Upper lobe of left lung (tissue), 6 donors: Measurements from ENCODE around the gene JAZF1. TPM values are rescaled to one million over a fixed set of nuclear protein-coding genes. Genes with fewer than 3 reads are reported as not detected.

Source experiments
- ATAC-seq, 2 donors: fragments of 200-7000 bp; cut with Tn5 transposase; one replicate each; pipeline ENCODE4 v1.9.1; 2022; ENCODE audit warnings: mild to moderate bottlenecking in 2 of 2, moderate library complexity in 2 of 2; ENCODE audit not compliant: low FRiP score in 2 of 2
- DNase-seq, 2 donors: peaks; one replicate each; pipeline ENCODE4 v3.0.0-alpha.2; 2019 to 2020
- H3K27ac ChIP-seq, 4 donors: fragments of 200-600 bp; sonication (generic); one replicate each; pipeline ENCODE4 v1.5.1; 2016 to 2019
- H3K27me3 ChIP-seq, 4 donors: fragments of 200-600 bp; sonication (generic); one replicate each; pipeline ENCODE4 v1.5.1; 2017 to 2019
- H3K36me3 ChIP-seq, 4 donors: fragments of 200-600 bp; sonication (generic); one replicate each; pipeline ENCODE4 v1.5.1; 2016 to 2019
- H3K4me1 ChIP-seq, 4 donors: fragments of 200-600 bp; sonication (generic); one replicate each; pipeline ENCODE4 v1.5.1; 2018 to 2019
- H3K4me3 ChIP-seq, 4 donors: fragments of 200-600 bp; sonication (generic); one replicate each; pipeline ENCODE4 v1.5.1; 2017 to 2019; ENCODE audit warnings: mild to moderate bottlenecking in 2 of 4, moderate library complexity in 1 of 4
- H3K9me3 ChIP-seq, 4 donors: fragments of 200-600 bp; sonication (generic); one replicate each; pipeline ENCODE4 v1.5.1; 2018 to 2019
- CTCF ChIP-seq, 6 experiments: fragments of 450-650 bp in 4 of 6; fragments of 200-600 bp in 2 of 6; sonication (generic) in 2 of 6; IDR thresholded peaks; one replicate each; pipeline ENCODE4 v1.5.1; 2016 to 2019; ENCODE audit warnings: antibody characterized with exemption in 6 of 6
- EP300 ChIP-seq, 4 donors: sonication (generic); formaldehyde crosslinking; IDR thresholded peaks; one replicate each; pipeline ENCODE4 v1.5.1; 2017; ENCODE audit warnings: antibody characterized with exemption in 4 of 4, control low read depth in 2 of 4
- POLR2A ChIP-seq, 4 donors: fragments of 450-650 bp; IDR thresholded peaks; one replicate each; pipeline ENCODE4 v1.5.1; 2016 to 2017; ENCODE audit warnings: antibody characterized with exemption in 4 of 4, mild to moderate bottlenecking in 2 of 4
- POLR2AphosphoS5 ChIP-seq, 2 donors: sonication (generic); formaldehyde crosslinking; IDR thresholded peaks; one replicate each; pipeline ENCODE4 v1.5.1; 2017; ENCODE audit warnings: antibody characterized with exemption in 2 of 2
- WGBS, 2 donors: methylation state at CpG; one replicate each; pipeline ENCODE4 v1.1.5; 2017 to 2018; 5-methylcytosine and 5-hydroxymethylcytosine counted together
- total RNA-seq, 6 donors: library from RNA; depleted of rRNA in 4 of 6; stranded (reverse); fragments of >200 nt in 4 of 6; gene quantifications; one replicate each; pipeline versions ENCODE4 v1.1.0 to v1.2.1, GENCODE V29; 2016 to 2021
- donor health status: DM: no; HTN: no; CAD: no; lungs with moderate emphysema.
- donor health status: DM: no; HTN: yes; CAD: no; lungs with severe emphysema.

The JAZF1 gene
- total RNA-seq, 6 donors from 2014 or later: 4.2 to 19.4 (median 12.4) TPM

- no peak for ATAC-seq
- H3K4me1 ChIP-seq: no peaks in the 10 kb centered on the region
- no peak overlapping the region for H3K4me3 ChIP-seq
- no peak overlapping the region for H3K27ac ChIP-seq
- no peak for TF ChIP-seq POLR2A (IDR thresholded peaks at IDR 0.05)
- no peak for TF ChIP-seq CTCF (IDR thresholded peaks at IDR 0.05)
- no peak for TF ChIP-seq POLR2AphosphoS5 (IDR thresholded peaks at IDR 0.05)
- TF ChIP-seq EP300 (IDR thresholded peaks at IDR 0.05): no peak
- WGBS, 2 donors: 93 to 95% methylated on average over 7 of the region's 7 CpGs
- no peaks in the 10 kb centered on the region for H3K9me3 ChIP-seq
- H3K27me3 ChIP-seq: no peaks in the 10 kb centered on the region
- DNase-seq: no peak
- no peaks in the 10 kb centered on the region for H3K36me3 ChIP-seq
These were observed 6.4 kb upstream of the JAZF1 start for GRCh38 chr7:28187012-28187411.

DNA sequence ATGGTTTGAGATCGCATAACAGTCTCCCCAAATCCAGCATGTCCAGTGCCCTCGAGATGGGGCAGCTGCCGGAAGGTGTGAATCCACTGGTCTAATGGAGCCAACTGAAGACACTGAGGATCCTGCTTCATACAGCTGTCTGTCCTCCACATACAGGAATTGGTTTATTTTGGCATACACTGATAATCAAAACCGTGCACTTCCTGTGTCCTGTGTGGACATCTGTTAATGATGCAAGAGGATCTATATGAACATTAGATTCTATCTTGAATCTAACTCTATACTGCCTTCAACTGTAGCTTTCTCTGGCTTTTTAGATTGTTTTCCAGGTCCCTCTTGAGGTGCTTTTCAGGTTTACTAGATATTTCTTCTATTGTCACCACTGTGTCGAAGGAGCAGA lies 3.0 kb upstream of the JAZF1 start:
- Histone ChIP-seq H3K9me3 (no peaks in the 10 kb centered on the region), H3K27ac (no peak overlapping the region), H3K4me3 (no peak overlapping the region), H3K4me1 (peaks cover 5 to 17% (median 9%) of the 10 kb centered on the region in 4 donors), H3K36me3 (no peaks in the 10 kb centered on the region), H3K27me3 (no peaks in the 10 kb centered on the region)
- TF ChIP-seq EP300 (IDR thresholded peaks at IDR 0.05): no peak
- no peak for TF ChIP-seq POLR2A (IDR thresholded peaks at IDR 0.05)
- TF ChIP-seq POLR2AphosphoS5 (IDR thresholded peaks at IDR 0.05): no peak
- TF ChIP-seq CTCF (IDR thresholded peaks at IDR 0.05): no peak
- DNase-seq: no peak
- 73 to 83% methylated on average over 5 of the region's 5 CpGs for WGBS, 2 donors
- ATAC-seq: no peak

DNA sequence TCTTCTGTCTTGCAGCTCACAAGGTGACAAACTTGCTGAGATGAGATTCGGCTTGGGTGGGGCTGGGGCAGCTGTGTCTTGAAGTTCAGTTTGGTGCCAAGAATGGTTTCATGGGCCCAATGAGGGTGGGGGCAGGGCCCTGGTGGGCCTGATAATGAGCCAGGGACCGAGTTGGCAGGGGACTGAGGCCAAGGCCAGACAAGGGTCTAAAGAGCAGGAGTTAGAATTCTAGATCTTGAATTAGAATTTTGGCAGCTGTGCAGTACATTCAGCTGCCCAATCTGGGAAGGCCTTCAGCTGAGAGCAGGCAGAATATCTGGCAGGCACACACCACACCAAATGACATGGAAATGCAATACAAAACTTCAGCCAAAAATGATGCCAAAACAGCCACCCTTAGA lies 1.5 kb upstream of the JAZF1 start:
- Histone ChIP-seq H3K27me3 (no peaks in the 10 kb centered on the region), H3K4me1 (peaks cover 12 to 24% (median 18%) of the 10 kb centered on the region in 4 donors), H3K36me3 (no peaks in the 10 kb centered on the region), H3K4me3 (no peak overlapping the region), H3K27ac (no peak overlapping the region), H3K9me3 (no peaks in the 10 kb centered on the region)
- no peak for DNase-seq
- no peak for ATAC-seq
- TF ChIP-seq POLR2A (IDR thresholded peaks at IDR 0.05): no peak
- TF ChIP-seq EP300 (IDR thresholded peaks at IDR 0.05): no peak
- no peak for TF ChIP-seq CTCF (IDR thresholded peaks at IDR 0.05)
- no peak for TF ChIP-seq POLR2AphosphoS5 (IDR thresholded peaks at IDR 0.05)
- WGBS, 2 donors: 61 to 80% methylated on average over 2 of the region's 2 CpGs

DNA sequence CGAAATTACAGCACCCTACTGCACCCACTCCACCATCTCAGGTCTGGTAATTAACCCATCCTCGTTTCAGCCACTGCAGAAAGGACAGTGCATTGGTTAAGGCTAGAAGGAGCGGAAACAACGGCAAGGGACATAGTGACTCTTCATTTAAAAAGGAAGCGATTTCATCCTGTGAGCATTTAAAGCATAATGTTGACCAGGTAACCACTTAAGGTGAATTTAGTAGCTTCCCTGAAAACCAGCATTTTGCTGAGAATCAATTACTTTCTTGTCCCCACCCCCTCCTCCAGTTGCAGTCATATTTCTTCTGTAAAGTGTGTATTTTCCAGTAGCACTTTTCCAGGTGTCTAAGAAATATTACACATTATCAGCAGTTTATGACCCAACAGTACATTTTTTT lies 821 bp upstream of the JAZF1 start:
- H3K36me3 ChIP-seq: no peaks in the 10 kb centered on the region
- DNase-seq (no peak), ATAC-seq (no peak)
- H3K4me1 ChIP-seq: peaks cover 12 to 24% (median 18%) of the 10 kb centered on the region in 4 donors
- TF ChIP-seq EP300 (IDR thresholded peaks at IDR 0.05) (no peak), POLR2A (IDR thresholded peaks at IDR 0.05) (no peak), POLR2AphosphoS5 (IDR thresholded peaks at IDR 0.05) (no peak), CTCF (IDR thresholded peaks at IDR 0.05) (no peak)
- no peaks in the 10 kb centered on the region for H3K27me3 ChIP-seq
- H3K9me3 ChIP-seq: no peaks in the 10 kb centered on the region
- no peak overlapping the region for H3K27ac ChIP-seq
- 93 to 94% methylated on average over 5 of the region's 5 CpGs for WGBS, 2 donors
- H3K4me3 ChIP-seq: no peak overlapping the region

DNA sequence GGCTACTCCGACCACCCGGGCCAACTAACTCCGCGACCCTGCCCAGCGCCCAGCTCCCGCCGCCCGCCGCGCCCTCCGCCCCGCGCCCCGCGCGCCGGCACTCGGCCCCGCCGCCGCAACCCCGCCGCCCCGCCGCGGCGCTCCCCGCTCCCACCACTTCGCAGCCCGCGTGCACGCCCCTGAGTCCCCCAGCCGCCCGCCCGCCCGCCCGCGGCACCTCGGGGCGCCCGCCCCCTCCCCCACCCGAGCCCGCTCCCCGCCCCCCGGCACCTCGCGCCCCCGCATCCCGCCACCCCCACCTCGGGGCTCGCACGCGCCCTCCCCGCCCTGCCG lies 598 bp downstream of the JAZF1 start:
- Histone ChIP-seq H3K36me3 (no peaks in the 10 kb centered on the region), H3K4me3 (peak overlapping the region; percentile 92 to 98 (median 95)), H3K27ac (peak overlapping the region; percentile 75 to 91 (median 86)), H3K27me3 (no peaks in the 10 kb centered on the region), H3K4me1 (peaks cover 12 to 24% (median 18%) of the 10 kb centered on the region in 4 donors), H3K9me3 (no peaks in the 10 kb centered on the region)
- no peak for ATAC-seq
- no peak for DNase-seq
- TF ChIP-seq CTCF (IDR thresholded peaks at IDR 0.05) (no peak), POLR2AphosphoS5 (IDR thresholded peaks at IDR 0.05) (no peak), EP300 (IDR thresholded peaks at IDR 0.05) (no peak), POLR2A (IDR thresholded peaks at IDR 0.05) (no peak)
- no CpG with 5 or more reads among the region's 55 CpGs for WGBS, 2 donors
